GM15510 (cell line): ENCODE data around the gene S100A16.

Experiments used
- POLR2A ChIP-seq: IDR thresholded peaks from 3 replicates; pipeline ENCODE4 v1.6.1; 2011; ENCODE audit warnings: borderline replicate concordance; ENCODE audit not compliant: insufficient read length; ENCODE audit errors: extremely low read depth

S100A16 gene

DNA sequence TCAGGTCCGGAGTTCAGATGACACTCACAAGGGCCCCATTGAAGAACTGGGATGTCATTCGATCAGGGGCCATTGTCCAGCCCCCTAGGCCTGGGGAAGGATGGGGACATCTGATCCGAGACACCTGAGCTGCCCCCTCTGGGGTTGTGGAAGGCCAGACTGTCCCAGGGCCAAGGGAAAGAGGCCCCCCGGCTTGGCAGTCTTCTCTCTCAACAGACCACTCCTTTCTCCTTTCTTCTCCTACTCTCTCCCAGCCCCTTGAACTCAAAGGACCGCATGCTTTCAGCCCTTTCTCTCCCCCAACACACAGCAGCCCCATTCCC lies 16.4 kb upstream of the S100A16 start:
- no peak for TF ChIP-seq POLR2A

DNA sequence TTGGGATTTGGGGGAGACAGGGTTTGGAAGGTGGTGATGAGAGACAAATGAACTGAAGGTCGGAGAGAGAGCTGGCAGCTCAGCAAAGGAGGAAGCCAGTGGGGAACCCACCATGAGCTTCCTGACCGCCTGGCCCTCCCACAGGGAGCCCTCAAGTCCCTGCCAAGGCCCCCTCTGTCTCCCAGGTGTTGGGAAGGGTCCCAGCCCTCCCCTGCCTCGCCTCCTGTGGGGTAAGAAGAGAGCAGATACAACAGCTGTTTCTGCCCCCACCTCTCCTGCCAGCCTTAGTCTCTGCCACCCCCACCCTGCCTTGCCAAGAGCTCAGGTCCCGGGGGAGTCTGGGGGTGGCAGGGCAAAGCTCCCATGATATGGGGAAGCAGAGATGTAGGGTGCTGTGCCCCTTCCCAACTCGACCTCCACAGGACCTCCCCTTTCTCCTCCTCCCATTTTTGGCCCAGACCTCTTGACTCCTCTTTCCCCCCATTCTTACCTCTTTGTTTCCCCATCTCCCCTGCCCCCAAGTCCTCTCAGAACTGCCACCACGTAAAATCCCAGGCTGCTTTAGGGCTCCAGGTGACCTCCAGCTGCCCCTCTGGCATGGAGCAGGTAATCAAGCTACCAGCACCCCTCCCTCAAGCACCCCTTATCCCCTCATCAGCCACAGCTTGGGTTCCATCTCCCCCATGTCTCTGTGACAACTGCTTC lies 15.9 kb upstream of the S100A16 start:
- no peak for TF ChIP-seq POLR2A

DNA sequence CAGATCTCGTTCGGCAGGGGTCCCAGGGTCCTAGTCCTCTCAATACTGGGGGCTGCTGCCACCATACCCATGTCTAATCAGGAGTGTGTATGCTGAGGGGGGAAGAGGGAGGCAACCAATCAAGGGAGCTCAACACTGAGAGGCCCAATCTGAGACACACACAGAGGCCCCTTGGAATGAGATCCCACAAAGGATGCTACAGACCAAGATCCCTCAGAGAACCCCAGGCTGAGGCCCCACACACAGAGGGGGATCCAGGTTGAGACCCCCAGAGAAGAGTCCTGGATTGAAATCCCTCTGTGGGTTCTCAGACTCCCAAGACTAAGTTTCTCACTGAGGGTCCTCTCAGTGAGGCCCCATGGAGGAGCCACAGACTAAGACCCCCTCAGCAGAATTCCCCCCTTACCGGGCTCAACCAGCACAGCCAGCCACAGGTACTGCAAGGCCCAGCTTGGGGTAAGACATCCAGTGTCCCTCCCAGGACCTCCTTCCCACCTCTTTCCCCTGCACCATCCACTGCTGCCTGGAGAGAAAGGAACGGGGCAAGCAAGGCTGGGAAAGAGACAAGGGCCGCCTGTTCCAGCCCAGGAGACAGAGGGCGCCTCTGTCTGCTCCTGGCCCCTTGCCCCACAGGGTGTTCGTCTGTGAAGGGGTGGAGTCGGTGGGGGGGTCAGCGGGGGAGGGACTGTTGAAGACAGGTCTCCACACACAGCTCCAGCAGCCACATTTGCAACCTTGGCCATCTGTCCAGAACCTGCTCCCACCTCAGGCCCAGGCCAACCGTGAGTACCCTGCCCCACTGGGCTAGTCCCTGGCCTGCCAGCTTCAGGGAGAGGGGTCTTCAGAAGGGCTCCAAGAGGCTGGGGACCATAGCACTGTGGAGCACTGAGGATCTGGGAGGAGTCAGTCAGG lies 15.0 kb upstream of the S100A16 start, which contains the start of gene S100A1:
TSS of gene S100A1 (plus strand) at position 720 of the 912 bp plus-strand sequence. CDS start 2,088 bp downstream, outside the sequence.
- no peak for TF ChIP-seq POLR2A

DNA sequence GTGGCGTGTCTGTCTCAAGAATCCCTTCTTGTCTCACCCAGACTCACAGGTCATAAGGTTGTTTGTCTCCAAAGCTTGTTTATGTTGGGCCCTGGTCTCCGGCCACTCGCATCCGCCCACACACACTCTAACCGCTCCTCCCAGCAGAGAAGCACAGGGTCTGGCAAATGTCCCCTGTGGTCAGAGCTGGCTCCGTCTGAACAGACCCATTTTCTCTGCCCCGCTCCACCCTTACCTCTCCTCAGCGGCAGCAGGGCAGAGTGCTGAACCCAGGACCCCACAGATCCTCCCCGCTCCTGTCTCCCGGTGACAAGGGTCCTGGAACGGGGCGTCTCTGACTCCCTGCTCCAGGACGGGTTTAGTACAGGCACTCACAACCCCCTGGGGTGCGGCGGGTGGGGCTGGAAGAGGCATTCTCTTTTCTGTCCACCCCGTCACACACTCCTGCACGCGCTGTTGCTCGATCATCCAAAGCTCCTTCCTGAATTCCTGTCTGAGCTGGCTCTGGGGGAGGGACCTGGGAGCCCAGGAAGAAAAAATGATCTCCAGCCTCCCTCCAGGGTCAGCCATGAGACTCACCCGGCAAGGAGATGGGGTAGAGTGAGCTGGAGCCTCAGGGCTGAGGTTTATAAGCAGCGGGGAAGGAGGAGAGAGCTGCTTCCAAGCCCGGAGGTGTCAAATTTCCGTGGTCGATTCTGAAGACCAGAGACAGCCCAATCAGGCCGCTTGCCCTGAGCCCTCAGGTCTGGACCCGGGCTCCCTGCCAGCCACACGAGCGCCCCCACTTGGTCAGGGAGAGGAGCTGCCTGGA lies 14.2 kb upstream of the S100A16 start, which contains the start of gene S100A13:
TSS of gene S100A13 (minus strand) at position 602 of the 811 bp plus-strand sequence. CDS start 1,033 bp downstream, outside the sequence.
- no peak for TF ChIP-seq POLR2A

DNA sequence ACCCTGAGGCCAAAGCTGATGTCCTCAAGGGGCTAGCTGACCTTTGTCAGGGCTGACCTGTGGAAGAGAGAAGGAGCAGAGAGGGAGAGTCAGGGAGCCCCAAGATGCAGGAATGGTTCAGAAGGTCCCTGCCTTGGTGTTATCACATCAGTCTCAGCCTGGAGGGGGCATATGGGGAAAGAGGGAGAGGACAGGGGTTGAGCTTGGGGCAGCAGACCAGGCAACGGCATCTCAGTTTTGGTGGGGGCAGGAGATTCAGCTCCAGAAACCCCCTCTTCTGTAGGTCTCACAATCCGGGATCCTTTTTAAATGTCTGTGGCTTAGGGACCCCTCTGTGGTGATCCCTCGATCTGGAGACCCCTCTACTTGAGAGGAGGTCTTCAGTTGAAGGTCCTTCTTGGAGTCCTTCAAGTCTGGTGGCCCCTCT lies 13.6 kb upstream of the S100A16 start:
- no peak for TF ChIP-seq POLR2A

DNA sequence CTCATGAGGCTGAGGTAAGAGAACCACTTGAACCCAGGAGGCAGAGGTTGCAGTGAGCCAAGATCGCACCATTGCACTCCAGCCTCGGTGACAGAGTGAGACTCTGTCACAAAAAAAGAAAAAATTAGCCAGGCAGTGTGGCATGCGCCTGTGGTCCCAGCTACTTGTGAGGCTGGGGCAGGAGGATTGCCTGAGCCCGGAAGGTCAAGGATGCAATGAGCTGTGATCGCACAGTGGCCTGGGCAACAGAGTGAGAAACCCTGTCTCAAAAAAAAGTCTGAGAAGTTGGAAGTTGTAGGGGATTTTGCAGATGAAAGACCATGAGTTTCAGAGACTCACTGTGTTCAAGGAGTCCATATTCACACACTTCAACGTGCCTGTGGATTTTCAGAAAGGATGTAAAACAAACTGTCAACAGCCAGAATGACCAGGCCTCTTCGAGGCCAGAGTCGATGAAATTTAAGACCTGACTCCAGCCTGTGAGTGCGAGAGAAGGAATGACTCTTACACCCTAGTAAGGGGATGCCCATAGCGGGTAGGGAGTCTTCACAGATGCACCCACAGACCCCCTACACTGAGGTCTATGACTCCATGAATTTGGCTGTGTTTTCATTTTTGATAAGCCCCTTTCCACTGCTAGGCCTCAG lies 12.2 kb upstream of the S100A16 start:
- TF ChIP-seq POLR2A, result no peak

DNA sequence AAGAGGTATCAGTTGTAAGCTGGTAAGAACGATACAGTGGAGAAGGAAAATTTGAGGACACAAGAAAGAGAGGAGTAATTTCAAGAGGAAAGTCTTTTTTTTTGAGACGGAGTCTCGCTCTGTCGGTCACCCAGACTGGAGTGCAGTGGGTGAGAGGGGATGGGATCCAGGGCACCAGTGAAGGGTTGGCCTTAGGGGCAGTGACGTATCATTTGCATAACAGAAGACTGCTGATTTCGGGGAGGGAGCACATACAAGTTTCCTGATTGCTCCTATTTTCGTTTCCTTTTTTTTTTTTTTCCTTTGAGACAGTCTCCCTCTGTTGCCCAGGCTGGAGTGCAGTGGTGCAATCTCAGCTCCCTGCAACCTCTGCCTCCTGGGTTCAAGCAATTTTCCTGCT lies 10.2 kb upstream of the S100A16 start:
- TF ChIP-seq POLR2A, result no peak

DNA sequence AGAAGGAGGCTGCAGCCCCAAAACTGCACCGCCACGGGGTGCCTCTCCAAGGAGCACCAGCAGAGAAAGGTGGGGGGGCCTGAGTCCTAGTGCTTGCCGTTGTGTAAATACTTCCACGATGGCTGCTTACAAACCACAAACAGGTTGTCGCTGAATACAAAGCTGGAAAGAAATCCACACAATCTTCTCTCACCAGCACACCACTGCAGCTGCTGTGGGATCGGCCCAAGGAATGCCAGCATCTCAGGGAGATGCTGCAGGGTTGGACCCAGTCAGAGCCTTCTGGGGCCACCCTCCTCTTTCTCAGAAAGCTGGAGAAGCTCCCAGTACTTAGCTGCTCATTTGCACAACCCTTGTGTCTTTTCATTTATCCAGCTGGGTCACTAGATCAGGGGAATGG lies 6.2 kb upstream of the S100A16 start:
- TF ChIP-seq POLR2A, result no peak

DNA sequence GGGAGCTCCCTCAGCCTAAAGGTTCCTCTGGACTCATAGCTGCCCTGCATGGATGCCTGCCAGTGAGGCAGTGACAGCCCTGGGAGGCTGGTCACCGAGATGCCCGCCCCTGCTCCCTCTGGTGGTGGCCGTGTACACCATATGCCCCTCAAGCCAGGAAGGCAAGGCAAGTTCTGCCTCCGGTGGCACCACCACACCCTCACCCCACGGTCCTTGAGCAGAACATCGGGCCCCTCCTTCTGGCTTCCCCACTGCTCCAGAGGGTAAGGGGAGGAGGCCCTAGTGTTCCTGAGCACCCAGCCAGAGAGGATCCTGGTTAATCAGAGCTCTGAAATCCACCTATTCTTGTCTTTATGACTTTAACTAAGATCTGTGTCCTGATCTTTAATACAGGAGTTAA lies 4.7 kb upstream of the S100A16 start:
- no peak for TF ChIP-seq POLR2A

DNA sequence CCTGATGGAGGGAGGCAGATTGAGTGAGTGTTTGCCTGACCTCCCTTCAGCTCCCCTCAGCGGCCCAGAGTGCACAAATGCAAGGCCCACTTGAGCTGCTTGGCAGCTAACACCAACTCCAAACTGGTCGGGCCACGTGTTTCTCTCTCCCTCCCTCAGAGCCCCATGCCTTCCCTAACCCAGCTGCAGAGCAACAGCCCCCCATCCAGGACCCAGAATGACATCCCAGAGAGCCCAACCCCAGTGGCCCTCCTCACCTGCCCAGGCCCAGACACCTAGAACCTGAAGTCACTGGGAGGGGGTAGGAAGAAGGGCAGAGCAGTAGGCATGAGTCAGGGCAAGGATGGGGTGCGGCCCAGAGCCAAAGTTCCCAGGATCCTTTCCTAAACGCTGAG lies 4.0 kb upstream of the S100A16 start:
- no peak for TF ChIP-seq POLR2A

DNA sequence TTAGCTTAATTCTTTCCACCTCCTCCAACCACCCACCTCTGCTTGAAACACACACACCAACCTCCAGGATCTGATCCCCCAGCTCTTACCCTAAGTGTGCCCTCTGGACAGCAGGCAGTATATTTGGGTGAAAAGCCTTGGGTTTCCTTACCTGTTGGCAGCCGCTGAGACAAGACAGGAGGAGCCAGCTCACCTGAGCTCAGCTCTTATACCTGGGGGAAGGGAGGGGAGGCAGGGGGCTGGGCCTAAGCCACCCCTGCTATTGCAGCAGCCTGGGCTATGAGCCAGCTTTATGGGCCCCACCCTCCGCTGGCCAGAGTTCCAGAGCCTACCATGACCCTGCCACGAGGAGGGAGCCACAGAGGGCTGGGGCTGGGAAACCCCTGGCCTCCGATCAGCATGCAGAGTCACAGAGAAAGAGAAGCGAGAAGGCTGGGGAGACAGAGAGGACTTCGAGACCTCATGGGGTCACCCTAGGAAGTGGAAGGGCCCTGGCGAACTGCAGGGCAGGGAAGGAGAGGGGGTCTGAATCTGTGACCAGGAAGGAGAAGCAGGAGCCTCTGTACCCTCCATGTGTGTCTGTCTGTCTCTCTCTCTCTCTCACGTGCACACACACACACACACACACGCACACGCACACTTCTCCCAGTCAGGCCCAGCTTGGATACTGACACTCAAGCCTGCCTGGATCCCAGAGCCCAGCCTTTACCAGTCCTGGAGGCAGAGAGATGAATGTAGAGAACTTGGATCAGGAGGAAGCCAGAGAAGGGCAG lies 3.4 kb upstream of the S100A16 start, which contains the start of gene S100A14:
TSS of gene S100A14 (minus strand) at position 182 of the 773 bp plus-strand sequence. CDS start 467 bp downstream, outside the sequence.
- TF ChIP-seq POLR2A, result no peak

DNA sequence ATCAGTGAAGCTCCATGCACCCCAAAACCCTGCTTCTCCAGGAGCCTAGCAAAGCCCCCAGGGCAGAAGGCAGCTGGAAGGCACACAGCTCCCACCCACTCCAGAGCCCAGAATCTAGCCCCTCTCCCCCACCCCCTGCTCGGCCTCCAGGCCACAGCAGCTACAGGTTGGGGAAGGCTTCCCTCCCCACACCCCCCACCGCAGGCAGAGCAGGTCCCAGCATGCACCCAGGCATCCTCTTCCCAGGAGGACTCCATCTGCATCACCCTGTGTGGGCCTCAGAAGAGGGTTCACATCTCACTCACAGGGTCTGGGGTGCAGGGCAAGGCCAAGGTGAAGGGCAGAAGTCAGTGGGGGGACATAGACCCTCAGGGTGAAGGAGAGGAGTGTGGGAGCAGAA lies 2.5 kb upstream of the S100A16 start:
- TF ChIP-seq POLR2A, result no peak

DNA sequence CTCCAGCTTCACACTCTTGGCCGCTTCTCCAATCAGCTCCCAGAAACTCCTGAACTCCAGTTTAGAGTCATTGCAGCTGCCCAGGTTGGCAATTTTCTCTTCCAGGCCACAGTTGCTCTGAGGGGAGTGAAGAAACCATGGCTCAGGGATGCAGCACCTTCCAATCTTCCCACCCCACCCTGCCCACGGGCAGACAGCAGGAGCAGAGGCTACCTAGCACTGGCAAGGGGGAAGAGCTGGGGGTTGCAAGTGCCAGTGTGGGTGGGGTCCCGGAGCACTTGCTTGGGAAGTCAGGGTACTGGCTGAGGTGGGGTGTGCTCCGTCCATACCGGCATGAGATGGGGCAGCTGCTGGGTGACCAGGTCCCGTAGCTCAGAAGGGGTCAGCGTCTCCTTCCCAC lies 2.0 kb upstream of the S100A16 start:
- no peak for TF ChIP-seq POLR2A
